Heart right ventricle (tissue), 16 donors: ENCODE measurements around the gene PITX3. TPM values are rescaled to one million over a fixed set of nuclear protein-coding genes. Genes with fewer than 3 reads are reported as not detected.

Experiments used
- ATAC-seq, 8 donors: fragments of 200-7000 bp; cut with Tn5 transposase; one replicate each; pipeline ENCODE4 v1.9.1; 2020; ENCODE audit warnings: mild to moderate bottlenecking in 8 of 8, moderate library complexity in 8 of 8, moderate number of reproducible peaks in 1 of 8
- DNase-seq, 2 donors: peaks; one replicate each; pipeline ENCODE4 v3.0.0-alpha.2; 2020
- H3K27ac ChIP-seq, 10 donors: fragments of 200-600 bp; sonication (generic) in 2 of 10; one replicate each; pipeline versions ENCODE4 v1.5.0 to v1.8.0; 2020 to 2022; ENCODE audit warnings: mild to moderate bottlenecking in 3 of 10
- H3K27me3 ChIP-seq, 7 donors: fragments of 200-600 bp; one replicate each; pipeline ENCODE4 v1.8.0; 2021 to 2022; ENCODE audit warnings: mild to moderate bottlenecking in 2 of 7
- H3K36me3 ChIP-seq, 9 donors: fragments of 200-600 bp; sonication (generic) in 1 of 9; one replicate each; pipeline versions ENCODE4 v1.5.0 to v1.8.0; 2020 to 2022; ENCODE audit warnings: mild to moderate bottlenecking in 2 of 9
- H3K4me1 ChIP-seq, 9 donors: fragments of 200-600 bp; sonication (generic) in 1 of 9; one replicate each; pipeline versions ENCODE4 v1.5.0 to v1.8.0; 2020 to 2022; ENCODE audit warnings: mild to moderate bottlenecking in 4 of 9
- H3K4me3 ChIP-seq, 10 donors: fragments of 200-600 bp; sonication (generic) in 2 of 10; one replicate each; pipeline versions ENCODE4 v1.5.0 to v1.8.0; 2020 to 2022; ENCODE audit warnings: mild to moderate bottlenecking in 7 of 10, moderate library complexity in 2 of 10
- H3K9me3 ChIP-seq, 11 donors: fragments of 200-600 bp in 10 of 11; sonication (generic) in 2 of 11; one replicate each; pipeline versions ENCODE4 v1.5.0 to v1.8.0; 2013 to 2022; ENCODE audit warnings: mild to moderate bottlenecking in 2 of 11, control low read depth in 1 of 11, moderate library complexity in 1 of 11
- CTCF ChIP-seq, 9 donors: fragments of 200-600 bp; sonication (generic) in 2 of 9; IDR thresholded peaks; one replicate each; pipeline versions ENCODE4 v1.5.0 to v1.8.0; 2021 to 2022; ENCODE audit warnings: antibody characterized with exemption in 9 of 9, mild to moderate bottlenecking in 5 of 9, moderate library complexity in 1 of 9
- WGBS, 2 donors: extraction: QIAGEN DNeasy Blood & Tissue Kit; methylation state at CpG; one replicate each; pipeline ENCODE4 v1.1.7; 2013; ENCODE audit warnings: inconsistent platforms in 1 of 2; 5-methylcytosine and 5-hydroxymethylcytosine counted together
- intact Hi-C, 10 donors: fragments of 100-400 bp; cut with DNase I; formaldehyde crosslinking; loops; one replicate each; pipeline versions ENCODE4 v1.11.1 to v1.14.2; 2022
- polyA plus RNA-seq, 2 donors: library from polyadenylated mRNA; stranded (reverse); fragments of 200-250 nt; gene quantifications; one replicate each; pipeline ENCODE4 v1.2.3, GENCODE V29; 2013
- total RNA-seq, 10 donors: library from RNA; stranded (reverse); fragmentation: NEBNext Ultra II Directional in 3 of 10; extraction: Animal tissue kit (Norgen Biotek cat#: 25700) in 3 of 10; gene quantifications; one replicate each; pipeline versions ENCODE4 v1.2.1 to v1.2.4, GENCODE V29; 2021 to 2023
- donor health status: Arrhythmogenic right ventricular cardiomyopathy.
- donor health status: ischemic (EF 13 %, LVEDD 7.1; RV severe dilation, severe dysfunction).
- donor health status: healthy with polysubstance abuse.
- donor health status: DM: no; HTN: yes; CAD: no.
- donor health status: DM: no; HTN: no; CAD: no.
- donor health status: ischemic (EF 25% LVEDD 6.9; RV normal size, moderate dysfunction).
- donor health status: ischemic (EF 25% LVEDD 5.7; RV mildly dilated, moderate dysfunction).
- donor health status: healthy.
- donor health status: DM: yes; HTN: yes; CAD: no.
- donor health status: Ischemic cardiomyopathy.
- donor health status: ischemic (EF 35%, LVEDD 5.7; RV mildly dilated, moderate dysfunction).
- donor health status: nonischemic (EF 11% LVEDD 7.7; RV severe dilation, severe dysfunction).
- donor health status: DM: yes; HTN: yes; CAD: no.
- donor health status: PGD.
- donor health status: ischemic (EF 29% LVEDD 5.4; RV normal size, mild dysfunction).
- donor health status: nonischemic (EF 23%, LVEDD 6.1; RV moderate dilation, normal function).

PITX3 gene
- total and polyA plus RNA-seq, 12 donors, result 0.21 to 10.4 (median 1.1) TPM

GRCh38 chr10:102287538-102287937 lies 46.2 kb upstream of the PITX3 start:
- H3K36me3 ChIP-seq, result peaks cover 0 to 15% (median 0%) of the 10 kb centered on the region in 9 donors
- intact Hi-C loops, result loop anchor here in 1 of 10 donors (10.0 kb wide), 1 partner anchor 47 kb away; no protein-coding TSS in a partner anchor
- no peaks in the 10 kb centered on the region for H3K27me3 ChIP-seq
- peak overlapping the region in 1 of 10 donors; percentile 30 for H3K27ac ChIP-seq
- TF ChIP-seq CTCF (IDR thresholded peaks at IDR 0.05), result no peak
- peaks cover 5 to 92% (median 51%) of the 10 kb centered on the region in 9 donors for H3K4me1 ChIP-seq
- no peaks in the 10 kb centered on the region for H3K9me3 ChIP-seq
- DNase-seq (no peak), ATAC-seq (no peak)
- no peak overlapping the region for H3K4me3 ChIP-seq

- Histone ChIP-seq H3K36me3 (peaks cover 0 to 20% (median 0%) of the 10 kb centered on the region in 9 donors), H3K9me3 (no peaks in the 10 kb centered on the region), H3K4me3 (no peak overlapping the region), H3K27me3 (no peaks in the 10 kb centered on the region), H3K4me1 (peaks cover 5 to 92% (median 47%) of the 10 kb centered on the region in 9 donors), H3K27ac (peak overlapping the region in 2 of 10 donors; percentile 5 to 26)
- DNase-seq, result no peak
- WGBS, 2 donors, result 31 to 36% methylated on average over 2 of the region's 2 CpGs
- intact Hi-C loops, result loop anchor here in 1 of 10 donors (10.0 kb wide), 1 partner anchor 49 kb away; no protein-coding TSS in a partner anchor
- no peak for TF ChIP-seq CTCF (IDR thresholded peaks at IDR 0.05)
- ATAC-seq, result no peak
Observed at GRCh38 chr10:102286216-102286615, 44.9 kb upstream of the PITX3 start.

- Histone ChIP-seq H3K27me3 (no peaks in the 10 kb centered on the region), H3K36me3 (peaks cover 0 to 20% (median 0%) of the 10 kb centered on the region in 9 donors), H3K9me3 (no peaks in the 10 kb centered on the region), H3K27ac (peak overlapping the region in 2 of 10 donors; percentile 26 to 33), H3K4me1 (peaks cover 5 to 92% (median 48%) of the 10 kb centered on the region in 9 donors), H3K4me3 (no peak overlapping the region)
- no peak for TF ChIP-seq CTCF (IDR thresholded peaks at IDR 0.05)
- WGBS, 2 donors, result 95 to 100% methylated on average over 2 of the region's 2 CpGs
- no peak for ATAC-seq
- intact Hi-C loops, result loop anchor here in 1 of 10 donors (10.0 kb wide), 1 partner anchor 50 kb away; no protein-coding TSS in a partner anchor
- DNase-seq, result no peak
Observed at GRCh38 chr10:102285133-102285532, 43.8 kb upstream of the PITX3 start.

GRCh38 chr10:102284531-102284930 lies 43.2 kb upstream of the PITX3 start:
- Histone ChIP-seq H3K27me3 (no peaks in the 10 kb centered on the region), H3K9me3 (no peaks in the 10 kb centered on the region), H3K27ac (peak overlapping the region in 5 of 10 donors; percentile 0 to 85 (median 33)), H3K4me1 (peaks cover 8 to 94% (median 54%) of the 10 kb centered on the region in 9 donors), H3K36me3 (peaks cover 0 to 20% (median 0%) of the 10 kb centered on the region in 9 donors), H3K4me3 (no peak overlapping the region)
- 94% methylated on average over 2 of the region's 2 CpGs for WGBS, 2 donors
- no peak for DNase-seq
- ATAC-seq, result no peak
- no peak for TF ChIP-seq CTCF (IDR thresholded peaks at IDR 0.05)
- intact Hi-C loops, result loop anchor here in 3 of 10 donors (5.0 to 10.0 kb wide), 3 partner anchors 48 to 53 kb away; no protein-coding TSS in a partner anchor
